ENCODE measurements around the gene DDX60. TPM values are rescaled to one million over a fixed set of nuclear protein-coding genes. Genes with fewer than 3 reads are reported as not detected.

Gene DDX60
- total and polyA plus RNA-seq, 2 donors (not counting 3 experiments of a cell fraction or from before 2014, with no cell fraction given), result 3.8 to 9.3 TPM

DNA sequence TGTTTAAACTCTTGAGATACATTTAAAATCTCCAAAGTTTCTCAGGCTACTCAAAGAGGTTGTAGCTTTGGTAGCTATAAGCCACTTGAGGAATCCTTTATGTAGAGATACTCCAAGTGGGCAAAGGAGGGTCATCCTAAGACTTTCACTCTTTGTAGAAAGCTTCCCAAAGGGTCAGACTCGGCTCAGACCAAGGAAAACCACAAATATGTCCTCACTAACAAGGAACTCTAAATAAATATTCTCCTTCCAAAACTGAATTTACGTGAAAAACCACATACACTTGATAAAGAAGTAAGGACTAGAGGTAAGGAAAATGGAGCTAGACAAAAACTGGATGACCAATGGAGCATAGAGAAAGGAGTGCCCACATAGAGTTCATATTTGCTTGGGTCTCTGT is 41.7 kb upstream of the DDX60 start:
- ChIA-PET POLR2A (no interaction called here), CTCF (no interaction called here)
- no peaks in the 10 kb centered on the region for H3K9me1 ChIP-seq (replicated peaks; ENCODE audit: control insufficient read depth, extremely low read depth, insufficient read depth, low read length)
- no peaks in the 10 kb centered on the region for H3K27me3 ChIP-seq (ENCODE audit: control insufficient read depth in 2 of 2, insufficient read depth in 2 of 2, low read length in 2 of 2)
- no peak overlapping the region for H2AFZ ChIP-seq (ENCODE audit: low read depth, low read length)
- no peaks in the 10 kb centered on the region for H4K20me1 ChIP-seq (replicated peaks; ENCODE audit: control insufficient read depth, extremely low read depth, insufficient read depth, low read length)
- dilution Hi-C loops (cut with MboI; ENCODE audit: extremely low pct_ligation_motif_present, low sequenced_read_pairs), result no loop called here
- H3K9me3 ChIP-seq (replicated peaks; ENCODE audit: control insufficient read depth, insufficient read depth, low read length), result no peaks in the 10 kb centered on the region
- intact Hi-C loops (cut with micrococcal nuclease), result no loop called here
- no peak overlapping the region for H3K4me3 ChIP-seq (replicated peaks in 1 of 3; ENCODE audit: insufficient read depth in 1 of 3, low read depth in 1 of 3, low read length in 3 of 3)
- BruUV-seq (replicated peaks), result no TSS peak
- H3K36me3 ChIP-seq (ENCODE audit: control insufficient read depth in 2 of 2, extremely low read depth in 1 of 2, insufficient read depth in 2 of 2, low read length in 2 of 2), result peaks cover 0 to 19% of the 10 kb centered on the region in 2 experiments
- no peaks in the 10 kb centered on the region for H3K79me2 ChIP-seq (ENCODE audit: control insufficient read depth, insufficient read depth, low read length)
- no peak overlapping the region for H3K27ac ChIP-seq (ENCODE audit: insufficient read depth, low read depth, low read length)
- DNase-seq (ENCODE audit: low read depth, low spot score) (no peak), FAIRE-seq (no peak)
- no peak for TF ChIP-seq EZH2 (IDR thresholded peaks at IDR 0.05; ENCODE audit: borderline replicate concordance, low read depth, low read length, severe bottlenecking)
- TF ChIP-seq, protein P1, sequence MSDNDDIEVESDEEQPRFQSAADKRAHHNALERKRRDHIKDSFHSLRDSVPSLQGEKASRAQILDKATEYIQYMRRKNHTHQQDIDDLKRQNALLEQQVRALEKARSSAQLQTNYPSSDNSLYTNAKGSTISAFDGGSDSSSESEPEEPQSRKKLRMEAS (IDR thresholded peaks at IDR 0.05; ENCODE audit: insufficient read depth, insufficient read length), result no peak
- TF ChIP-seq, protein P2, sequence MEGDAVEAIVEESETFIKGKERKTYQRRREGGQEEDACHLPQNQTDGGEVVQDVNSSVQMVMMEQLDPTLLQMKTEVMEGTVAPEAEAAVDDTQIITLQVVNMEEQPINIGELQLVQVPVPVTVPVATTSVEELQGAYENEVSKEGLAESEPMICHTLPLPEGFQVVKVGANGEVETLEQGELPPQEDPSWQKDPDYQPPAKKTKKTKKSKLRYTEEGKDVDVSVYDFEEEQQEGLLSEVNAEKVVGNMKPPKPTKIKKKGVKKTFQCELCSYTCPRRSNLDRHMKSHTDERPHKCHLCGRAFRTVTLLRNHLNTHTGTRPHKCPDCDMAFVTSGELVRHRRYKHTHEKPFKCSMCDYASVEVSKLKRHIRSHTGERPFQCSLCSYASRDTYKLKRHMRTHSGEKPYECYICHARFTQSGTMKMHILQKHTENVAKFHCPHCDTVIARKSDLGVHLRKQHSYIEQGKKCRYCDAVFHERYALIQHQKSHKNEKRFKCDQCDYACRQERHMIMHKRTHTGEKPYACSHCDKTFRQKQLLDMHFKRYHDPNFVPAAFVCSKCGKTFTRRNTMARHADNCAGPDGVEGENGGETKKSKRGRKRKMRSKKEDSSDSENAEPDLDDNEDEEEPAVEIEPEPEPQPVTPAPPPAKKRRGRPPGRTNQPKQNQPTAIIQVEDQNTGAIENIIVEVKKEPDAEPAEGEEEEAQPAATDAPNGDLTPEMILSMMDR (IDR thresholded peaks at IDR 0.05; ENCODE audit: extremely low read depth in 1 of 2, insufficient read depth in 1 of 2, low read depth in 1 of 2, low read length in 2 of 2), result no peak
- no peak for TF ChIP-seq MYC (IDR thresholded peaks at IDR 0.05; ENCODE audit: low read depth, low read length)
- TF ChIP-seq POLR2AphosphoS5 (IDR thresholded peaks at IDR 0.05; ENCODE audit: insufficient read depth, low read depth, low read length), result no peak
- TF ChIP-seq JUN (IDR thresholded peaks at IDR 0.05; ENCODE audit: borderline replicate concordance, insufficient read depth, insufficient read length, low read depth), result no peak
- TF ChIP-seq POLR2A (IDR thresholded peaks at IDR 0.05; ENCODE audit: low read depth, low read length), result no peak
- no peak for TF ChIP-seq FOS (IDR thresholded peaks at IDR 0.05; ENCODE audit: borderline replicate concordance, insufficient read depth, low read length)
- TF ChIP-seq GATA2 (IDR thresholded peaks at IDR 0.05; ENCODE audit: insufficient read depth, insufficient read length, low read depth, low read length), result no peak
- H3K4me1 ChIP-seq (ENCODE audit: control insufficient read depth, extremely low read depth, insufficient read depth, low read length), result no peaks in the 10 kb centered on the region
- no peak overlapping the region for H3K4me2 ChIP-seq (ENCODE audit: insufficient read depth, low read length)
- no peak overlapping the region for H3K9ac ChIP-seq (replicated peaks; ENCODE audit: extremely low read depth, insufficient read depth, low read length)

Data from endothelial cell of umbilical vein (primary cell).